HG02938 (cell line): ENCODE data around the gene MYO5B.

Experiments
- ATAC-seq: cut with Tn5 transposase; IDR thresholded peaks from one replicate; pipeline ENCODE4 v1.9.1; 2021; ENCODE audit warnings: mild to moderate bottlenecking, moderate library complexity; ENCODE audit not compliant: unreplicated experiment

The MYO5B gene

GRCh38 chr18:50074404-50074803 lies 120.5 kb downstream of the MYO5B start:
- ATAC-seq: no peak

GRCh38 chr18:50073319-50073718 lies 121.6 kb downstream of the MYO5B start:
- no peak for ATAC-seq

GRCh38 chr18:50072146-50072545 lies 122.8 kb downstream of the MYO5B start:
- no peak for ATAC-seq

- ATAC-seq: no peak
These were observed 123.5 kb downstream of the MYO5B start for GRCh38 chr18:50071397-50071796.

- no peak for ATAC-seq
These were observed 125.5 kb downstream of the MYO5B start for GRCh38 chr18:50069422-50069821.

GRCh38 chr18:50065527-50065926 lies 129.4 kb downstream of the MYO5B start:
- no peak for ATAC-seq

- no peak for ATAC-seq
These were observed 129.9 kb downstream of the MYO5B start for GRCh38 chr18:50065039-50065438.

GRCh38 chr18:50061876-50062517 lies 132.9 kb downstream of the MYO5B start:
- ATAC-seq: no peak

- ATAC-seq: no peak
These were observed 134.1 kb downstream of the MYO5B start for GRCh38 chr18:50060822-50061221.

GRCh38 chr18:50058731-50059130 lies 136.2 kb downstream of the MYO5B start:
- no peak for ATAC-seq

GRCh38 chr18:50057009-50057408 lies 137.9 kb downstream of the MYO5B start:
- ATAC-seq: no peak

- ATAC-seq: no peak
These were observed 138.8 kb downstream of the MYO5B start for GRCh38 chr18:50056185-50056584.

GRCh38 chr18:50055488-50055887 lies 139.5 kb downstream of the MYO5B start:
- no peak for ATAC-seq

- no peak for ATAC-seq
These were observed 141.8 kb downstream of the MYO5B start for GRCh38 chr18:50053111-50053510.

- ATAC-seq: no peak
These were observed 143.7 kb downstream of the MYO5B start for GRCh38 chr18:50051288-50051687.

GRCh38 chr18:50045126-50045525 lies 149.8 kb downstream of the MYO5B start:
- no peak for ATAC-seq

GRCh38 chr18:50044402-50044801 lies 150.5 kb downstream of the MYO5B start:
- no peak for ATAC-seq

GRCh38 chr18:50042611-50043010 lies 152.3 kb downstream of the MYO5B start:
- no peak for ATAC-seq

- ATAC-seq: no peak
These were observed 155.2 kb downstream of the MYO5B start for GRCh38 chr18:50039746-50040145.

GRCh38 chr18:50038448-50038847 lies 156.5 kb downstream of the MYO5B start:
- no peak for ATAC-seq

GRCh38 chr18:50034029-50034428 lies 160.9 kb downstream of the MYO5B start:
- ATAC-seq: no peak

- no peak for ATAC-seq
These were observed 161.9 kb downstream of the MYO5B start for GRCh38 chr18:50033004-50033403.

- ATAC-seq: no peak
These were observed 164.8 kb downstream of the MYO5B start for GRCh38 chr18:50030146-50030545.
